ENCODE data around the gene RPS19.
"Not testable (repeated sequence)": the region's sequence is repeated elsewhere in the genome, so short reads cannot be mapped to it uniquely, and the experiment has no call there.

RPS19 gene

GRCh38 chr19:41861116-41861768 lies 1.2 kb downstream of the RPS19 start:
- no peak for FAIRE-seq

DNA sequence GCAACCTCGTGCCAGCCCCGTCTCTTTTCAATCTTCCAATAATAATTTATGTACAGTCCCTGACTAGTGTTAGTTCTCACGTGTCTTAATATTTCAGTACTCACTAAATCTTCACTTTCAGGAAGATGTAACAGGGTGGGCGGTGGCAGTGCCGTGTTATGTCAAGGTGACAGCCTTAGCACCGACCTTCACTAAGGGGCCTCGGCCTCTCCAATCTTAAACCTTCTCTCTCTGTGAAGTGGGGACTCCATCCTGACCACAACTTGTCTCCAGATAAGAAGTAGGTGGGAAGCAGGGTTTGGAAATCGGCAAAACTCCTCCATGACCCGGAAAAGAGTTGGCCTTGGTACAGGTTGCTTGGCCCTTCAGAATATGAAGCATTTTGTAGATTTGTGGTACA lies 1.8 kb downstream of the RPS19 start:
- FAIRE-seq: no peak

DNA sequence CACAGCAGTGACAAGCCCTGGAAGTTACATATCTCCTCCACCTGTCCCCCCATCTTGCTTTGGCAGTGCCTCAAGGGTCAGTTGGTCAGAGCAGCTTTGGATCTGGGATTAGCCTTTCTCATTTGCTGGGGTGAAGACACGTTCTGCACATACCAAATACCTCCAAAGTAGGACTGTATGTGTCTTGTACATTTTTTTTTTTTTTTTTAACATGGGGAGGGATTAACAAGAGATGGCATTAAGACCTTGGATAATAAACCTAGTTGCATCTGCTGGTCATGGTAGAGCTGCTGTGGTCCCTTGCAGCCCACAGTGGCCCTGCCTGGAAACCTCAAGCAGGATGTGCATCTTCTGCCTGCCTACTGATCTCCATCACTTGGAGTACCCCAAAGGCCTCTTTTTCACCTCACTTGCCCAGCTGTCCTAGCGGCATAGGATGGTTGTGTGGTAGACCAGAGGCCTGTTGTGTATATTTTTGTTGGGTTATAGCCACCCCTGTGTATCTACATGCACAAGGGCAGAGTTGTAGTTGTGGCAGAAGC lies 2.5 kb downstream of the RPS19 start:
- no peak for FAIRE-seq

DNA sequence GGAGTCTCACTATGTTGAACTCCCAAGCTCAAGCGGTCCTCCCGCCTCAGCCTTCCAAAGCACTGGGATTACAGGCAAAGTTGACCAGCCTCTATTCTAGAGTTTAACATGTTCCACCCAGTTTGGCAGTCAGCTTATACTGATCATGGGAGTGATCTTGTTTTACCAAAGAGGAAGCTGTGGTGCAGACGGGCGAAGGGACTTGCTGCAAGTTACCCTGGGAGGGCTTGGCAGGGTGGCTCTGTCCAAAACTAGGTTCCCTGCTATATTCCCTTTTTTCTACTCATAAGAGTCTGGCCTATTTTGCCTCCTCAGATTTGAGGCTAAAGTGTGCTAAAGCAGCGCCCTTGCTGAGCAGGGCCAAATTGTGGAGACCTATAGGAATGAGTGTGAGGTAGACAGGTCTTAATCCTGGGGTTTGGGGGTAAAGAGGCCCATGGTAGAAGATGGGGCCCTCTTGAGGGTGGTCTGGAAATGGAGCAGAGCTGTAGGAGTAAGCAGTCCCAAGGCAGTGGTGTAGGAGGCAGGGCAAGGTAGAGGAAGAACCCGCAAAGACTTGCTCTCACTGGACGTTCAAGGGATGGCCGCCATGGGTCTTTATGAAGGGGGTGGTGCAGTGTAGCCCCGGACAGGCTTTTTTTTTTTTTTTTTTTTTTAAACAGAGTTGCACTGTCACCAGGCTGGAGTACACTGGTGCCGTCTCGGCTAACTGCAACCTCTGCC lies 3.3 kb downstream of the RPS19 start:
- no peak for FAIRE-seq

GRCh38 chr19:41864374-41864773 lies 4.3 kb downstream of the RPS19 start:
- FAIRE-seq: no peak

- FAIRE-seq: no peak
Observed at GRCh38 chr19:41866284-41866683, 6.2 kb downstream of the RPS19 start.

DNA sequence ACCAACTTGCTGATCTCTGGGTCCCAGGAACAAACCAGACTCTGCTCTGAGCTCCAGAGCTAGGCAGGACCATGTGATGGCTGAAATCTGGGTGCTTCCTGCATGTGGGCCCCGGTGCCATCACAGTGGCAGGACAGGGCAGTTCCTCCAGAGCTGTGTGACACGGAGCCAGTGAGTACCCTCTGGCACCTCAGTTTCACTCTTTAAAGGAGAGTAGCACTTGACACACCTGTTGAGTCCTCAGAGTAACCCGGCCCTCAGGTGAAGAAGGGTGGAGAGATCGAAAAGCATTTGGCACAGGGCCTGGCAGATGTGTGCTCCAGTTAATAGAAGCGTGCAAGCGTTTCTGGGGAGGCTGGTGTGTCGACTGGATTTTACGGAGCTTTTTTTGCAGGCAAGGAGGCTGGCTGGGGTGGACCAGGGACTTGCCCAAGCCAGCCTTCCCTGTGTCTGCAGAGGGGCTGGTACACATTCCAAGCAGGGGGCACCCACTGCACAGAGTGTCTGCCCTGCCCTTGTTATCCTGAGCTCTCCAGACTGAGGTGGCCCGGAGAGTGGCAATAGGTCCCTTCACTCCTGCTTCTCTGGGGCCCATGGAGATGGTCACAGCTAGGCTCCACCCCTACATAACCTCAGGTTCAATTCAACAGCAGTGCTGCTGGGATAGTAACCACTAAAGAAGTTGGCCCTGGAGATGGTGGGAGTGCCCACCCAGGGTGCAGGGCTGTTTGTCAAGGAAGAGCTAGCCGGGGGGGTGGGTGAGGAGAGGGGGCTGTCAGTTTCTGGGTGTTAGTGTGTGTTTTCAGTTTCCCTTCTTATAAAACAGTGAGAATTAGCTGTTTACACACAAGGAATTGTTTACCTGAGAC lies 8.3 kb downstream of the RPS19 start:
- no peak for FAIRE-seq

- no peak for FAIRE-seq
Observed at GRCh38 chr19:41868989-41869300, 8.9 kb downstream of the RPS19 start.

- FAIRE-seq: no peak
Observed at GRCh38 chr19:41869374-41869955, 9.4 kb downstream of the RPS19 start.

GRCh38 chr19:41870401-41870873 lies 10.4 kb downstream of the RPS19 start:
- no peak for FAIRE-seq

DNA sequence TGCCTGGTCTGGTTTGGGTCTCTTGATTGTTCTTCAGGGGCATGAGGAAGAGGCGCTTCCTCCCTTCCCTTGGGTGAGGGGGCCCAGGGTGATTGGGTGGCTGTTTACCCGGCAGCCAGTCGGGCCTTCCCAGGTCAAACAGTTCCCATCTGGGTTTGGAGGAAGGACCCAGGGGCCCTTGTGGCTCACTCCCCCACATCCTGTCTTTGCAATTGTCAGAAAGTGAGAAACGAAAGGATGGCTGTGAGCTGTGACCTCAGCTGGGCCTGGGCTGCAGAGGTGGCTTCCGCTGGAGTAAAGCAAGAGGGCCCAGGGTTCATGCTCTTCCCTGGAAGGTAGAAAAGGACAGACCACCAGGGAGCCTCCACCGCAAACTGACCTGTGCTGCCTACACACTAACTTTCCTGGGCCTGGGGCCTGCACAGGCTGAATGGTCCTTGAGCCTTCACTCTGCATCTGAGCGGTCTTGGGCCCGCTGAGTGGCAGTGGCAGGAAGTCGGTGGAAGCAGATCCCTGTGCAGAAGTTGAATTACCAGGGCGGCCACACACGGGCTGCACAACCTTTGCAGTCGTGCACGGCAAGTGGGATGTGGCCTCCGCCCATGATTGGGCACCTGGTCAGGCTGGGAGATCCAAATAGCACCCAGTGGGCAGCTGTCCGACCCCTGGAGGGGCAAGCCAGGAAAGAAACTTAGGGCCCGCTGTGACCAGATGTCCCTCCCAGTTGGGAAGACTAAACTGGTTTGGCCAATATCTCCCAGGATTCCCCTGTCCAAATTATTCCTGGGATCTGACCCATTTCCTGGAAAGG lies 11.7 kb downstream of the RPS19 start:
- FAIRE-seq: no peak

DNA sequence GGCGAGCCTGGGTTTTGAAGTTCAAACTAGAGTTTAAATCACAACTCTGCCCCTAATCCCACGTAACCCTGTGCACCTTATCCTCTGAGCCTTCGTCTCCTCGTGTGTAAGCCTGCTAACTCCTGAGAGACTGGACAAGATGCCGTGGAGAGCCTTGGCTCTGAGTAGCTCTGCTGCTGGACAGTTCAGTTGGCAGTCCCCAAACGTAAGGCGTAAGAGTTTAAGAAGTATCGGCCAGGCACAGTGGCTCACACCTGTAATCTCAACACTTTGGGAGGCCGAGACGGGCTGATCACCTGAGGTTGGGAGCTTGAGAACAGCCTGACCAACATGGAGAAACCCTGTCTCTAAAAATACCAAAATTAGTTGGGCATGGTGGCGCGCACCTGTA lies 12.3 kb downstream of the RPS19 start:
- no peak for FAIRE-seq

DNA sequence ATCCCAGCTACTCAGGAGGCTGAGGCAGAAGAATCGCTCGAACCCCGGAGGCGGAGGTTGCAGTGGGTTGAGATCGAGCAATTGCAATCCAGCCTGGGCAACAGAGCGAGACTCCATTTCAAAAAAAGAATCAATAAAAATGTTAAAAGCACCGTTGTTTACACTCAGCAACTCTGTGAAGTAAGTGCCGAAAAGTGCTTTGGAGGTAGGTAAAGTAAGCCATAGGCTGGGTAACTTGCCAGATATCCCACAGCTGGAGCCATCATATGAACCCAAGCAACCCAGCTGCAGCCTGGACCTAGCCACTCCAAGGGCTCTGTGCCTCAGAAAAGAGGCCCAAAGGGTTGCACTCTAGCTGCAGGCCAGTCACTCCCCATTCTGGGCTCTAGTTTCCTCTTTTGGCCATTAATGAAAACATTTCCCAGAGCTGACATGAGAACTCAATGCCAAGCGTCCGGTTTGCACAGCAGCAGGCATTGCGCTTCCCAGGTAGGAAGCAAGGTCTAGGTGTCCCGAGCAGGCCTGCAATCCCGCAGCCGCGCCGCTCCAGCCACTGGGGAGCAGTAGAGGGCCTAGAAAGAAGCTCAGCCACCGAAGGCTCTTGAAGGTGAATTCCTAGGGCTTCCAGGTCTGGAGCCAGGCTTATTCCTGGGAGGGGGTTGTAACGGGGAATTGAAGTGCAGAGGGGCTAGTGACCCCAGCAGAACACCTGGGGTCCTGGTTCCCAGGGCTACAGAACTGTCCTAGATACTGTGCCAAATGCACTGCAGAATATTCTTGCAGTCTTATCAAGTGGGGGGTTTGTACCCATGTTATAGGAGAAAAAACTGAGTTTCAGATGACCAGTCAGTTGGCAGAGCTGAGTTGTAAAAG lies 13.0 kb downstream of the RPS19 start:
- no peak for FAIRE-seq

- not testable (repeated sequence) for FAIRE-seq
Observed at GRCh38 chr19:41875973-41876372, 15.9 kb downstream of the RPS19 start.

DNA sequence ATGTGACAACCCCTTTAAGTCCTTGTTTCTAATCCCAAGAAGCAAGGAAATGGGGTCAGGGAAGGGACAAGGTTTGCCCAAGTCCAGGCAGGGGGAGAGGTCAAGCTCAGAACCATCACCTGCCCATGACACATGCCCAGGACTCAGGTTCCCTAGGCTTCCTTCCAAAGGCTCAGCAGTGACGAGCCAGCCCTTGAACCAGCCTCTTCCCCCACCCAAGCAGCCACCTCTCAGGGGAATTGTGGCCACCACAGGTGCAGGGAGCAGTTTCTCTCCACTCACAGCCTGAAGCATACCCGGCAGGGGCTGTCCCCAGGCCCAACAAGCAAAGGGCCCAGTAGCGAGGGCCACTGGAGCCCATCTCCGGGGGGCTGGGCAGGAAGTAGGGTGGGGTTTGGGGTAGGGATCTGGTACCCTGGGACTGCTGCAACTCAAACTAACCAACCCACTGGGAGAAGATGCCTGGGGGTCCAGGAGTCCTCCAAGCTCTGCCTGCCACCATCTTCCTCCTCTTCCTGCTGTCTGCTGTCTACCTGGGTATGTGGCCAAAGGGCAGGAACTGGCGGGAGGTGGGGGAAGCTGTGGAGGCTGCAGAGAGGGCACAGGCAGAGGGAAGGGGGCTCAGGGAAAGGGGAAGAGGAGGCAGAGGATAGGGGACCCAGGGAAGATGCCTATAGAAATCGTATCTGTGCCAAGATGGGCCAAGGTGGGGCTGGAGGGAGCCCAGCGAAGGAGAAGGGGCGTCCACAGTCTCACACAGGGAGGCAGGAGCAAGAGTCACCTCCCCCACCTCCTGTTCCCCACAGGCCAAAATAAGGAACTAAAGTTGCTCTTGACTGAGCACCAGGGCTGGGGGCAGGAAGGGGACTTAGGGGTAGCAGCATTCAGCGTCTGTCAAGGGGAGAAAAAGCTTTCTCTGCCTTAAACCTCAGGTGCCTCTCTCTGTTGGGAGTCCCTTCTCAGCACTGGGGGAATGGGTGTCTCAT lies 17.1 kb downstream of the RPS19 start, which contains the start of gene CD79A:
CD79A (plus strand) TSS at position 433 of the 986 bp plus-strand sequence; CDS start at position 459, 26 bp downstream.
- FAIRE-seq: no peak

DNA sequence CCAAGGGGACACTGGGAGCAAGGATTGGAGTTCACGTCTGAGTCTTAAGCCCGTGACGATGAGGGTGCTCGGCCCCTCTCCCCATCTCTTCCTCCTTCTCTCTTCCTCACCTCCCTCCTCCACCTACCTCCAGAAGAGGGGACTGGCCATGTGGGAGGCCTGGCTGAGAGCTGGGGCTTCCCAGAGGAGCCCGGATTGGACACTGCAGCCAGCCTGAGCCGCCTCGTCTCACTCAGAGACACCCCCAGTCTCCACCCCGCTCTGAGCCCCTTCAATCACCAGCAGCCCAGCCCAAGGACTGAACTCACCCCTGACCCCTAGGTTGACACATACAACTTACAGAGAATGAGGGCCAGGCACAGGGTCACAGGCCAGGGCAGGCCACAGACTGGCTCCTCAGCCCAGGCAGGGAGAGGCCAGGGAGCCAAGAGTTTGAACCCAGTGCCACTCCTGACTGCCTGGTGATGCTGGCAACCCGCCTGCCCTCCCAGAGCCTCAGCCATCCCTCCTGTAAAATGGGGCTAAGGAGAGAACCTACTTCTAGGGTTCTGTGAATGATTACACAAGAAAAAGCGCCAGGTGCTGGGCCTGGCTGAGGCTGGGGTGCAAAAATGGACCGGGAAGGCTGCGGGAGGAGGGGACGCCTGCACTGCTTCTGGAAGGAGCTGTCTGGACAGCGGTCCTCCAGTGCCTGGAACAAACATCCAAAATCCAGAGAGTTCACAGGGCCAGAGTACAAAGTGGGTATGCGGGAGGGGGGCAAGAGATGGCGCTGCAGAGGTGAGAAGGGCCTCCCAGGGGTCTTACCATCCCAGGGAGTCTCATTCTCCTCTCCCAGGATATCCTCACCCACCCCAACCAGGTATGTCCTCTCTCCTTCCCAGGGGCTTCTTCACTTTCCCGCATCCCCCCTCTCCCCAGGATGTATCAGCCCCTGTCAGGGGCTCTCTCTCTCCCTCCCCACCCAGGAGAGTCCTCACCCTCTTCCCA lies 18.2 kb downstream of the RPS19 start:
- FAIRE-seq: no peak

GRCh38 chr19:41879080-41879479 lies 19.0 kb downstream of the RPS19 start:
- FAIRE-seq: no peak

- no peak for FAIRE-seq
Observed at GRCh38 chr19:41879670-41880328, 19.7 kb downstream of the RPS19 start.
